NB4 (cell line): Measurements from ENCODE around the gene ZNRF3.
A peak's percentile ranks its signal among the peaks of the same experiment; 100 is the strongest.

ENCODE experiments used
- DNase-seq: peaks from one replicate; pipeline ENCODE4 v3.0.0; 2010; ENCODE audit warnings: low read depth
- H3K4me3 ChIP-seq: one replicate; pipeline ENCODE4 v1.5.1; 2011; ENCODE audit warnings: mild to moderate bottlenecking, low read depth, low read length, moderate library complexity
- CTCF ChIP-seq: IDR thresholded peaks from one replicate; pipeline ENCODE4 v1.5.1; 2012; ENCODE audit warnings: low read depth, low read length
- MAX ChIP-seq: IDR thresholded peaks from 2 replicates; pipeline ENCODE4 v1.6.1; 2011; ENCODE audit warnings: low read depth, low read length
- MYC ChIP-seq: IDR thresholded peaks from 2 replicates; pipeline ENCODE4 v1.6.1; 2011; ENCODE audit warnings: low read depth, low read length
- POLR2A ChIP-seq: IDR thresholded peaks from 2 replicates; pipeline ENCODE4 v1.6.1; 2011; ENCODE audit warnings: mild to moderate bottlenecking; ENCODE audit not compliant: insufficient read length; ENCODE audit errors: extremely low read depth

The ZNRF3 gene

GRCh38 chr22:28953976-28954880 is 70.9 kb downstream of the ZNRF3 start:
- no peak for DNase-seq
- H3K4me3 ChIP-seq: no peak overlapping the region
- no peak for TF ChIP-seq MAX
- TF ChIP-seq CTCF: no peak
- no peak for TF ChIP-seq MYC
- no peak for TF ChIP-seq POLR2A

GRCh38 chr22:28955817-28956216 is 72.4 kb downstream of the ZNRF3 start:
- TF ChIP-seq MAX (no peak), MYC (no peak), POLR2A (no peak), CTCF (no peak)
- H3K4me3 ChIP-seq: no peak overlapping the region
- peak; percentile 98 for DNase-seq

DNA sequence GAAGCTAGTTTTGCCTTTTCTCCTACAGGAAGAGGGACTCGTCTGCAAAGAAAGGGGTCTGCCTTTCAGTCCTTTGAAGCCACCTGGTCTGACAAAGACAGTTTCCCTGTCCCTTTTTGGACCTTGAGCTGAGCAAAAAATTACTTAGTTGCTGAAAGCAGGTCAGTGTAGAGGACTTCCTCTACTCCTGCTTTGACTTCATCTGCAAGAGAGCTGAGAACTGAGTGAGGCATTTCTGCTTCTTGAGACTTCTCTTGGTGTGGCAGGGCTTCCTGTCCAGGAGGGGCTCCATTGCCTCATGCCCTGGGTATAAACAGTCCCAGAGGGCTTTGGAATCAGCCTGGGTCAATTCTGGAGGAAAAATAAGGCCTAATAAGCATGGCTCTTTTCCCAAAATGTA is 73.1 kb downstream of the ZNRF3 start:
- H3K4me3 ChIP-seq: no peak overlapping the region
- TF ChIP-seq MAX (peak; percentile 36), POLR2A (no peak)
- DNase-seq: peak; percentile 73

DNA sequence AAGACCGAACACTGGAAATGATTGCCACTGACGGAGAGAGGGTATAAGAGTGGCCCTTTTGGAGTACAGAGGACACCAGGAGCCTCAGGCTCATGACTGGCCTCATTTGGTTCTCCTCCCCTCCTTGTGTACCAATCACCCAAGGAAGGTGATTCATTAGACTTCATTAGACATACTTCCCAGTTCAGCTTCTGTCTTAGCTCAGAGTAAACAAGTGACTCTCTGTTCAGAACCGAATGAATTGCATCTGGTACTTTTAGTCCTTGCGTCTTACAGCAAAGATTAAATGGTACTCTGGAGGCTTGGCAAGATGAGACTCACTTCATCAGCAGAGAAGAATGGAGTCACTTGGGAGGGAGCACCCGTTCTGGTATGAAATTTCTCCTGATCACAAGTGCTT is 75.2 kb downstream of the ZNRF3 start:
- no peak overlapping the region for H3K4me3 ChIP-seq
- no peak for DNase-seq
- no peak for TF ChIP-seq POLR2A
- no peak for TF ChIP-seq MAX
- no peak for TF ChIP-seq MYC
- no peak for TF ChIP-seq CTCF

DNA sequence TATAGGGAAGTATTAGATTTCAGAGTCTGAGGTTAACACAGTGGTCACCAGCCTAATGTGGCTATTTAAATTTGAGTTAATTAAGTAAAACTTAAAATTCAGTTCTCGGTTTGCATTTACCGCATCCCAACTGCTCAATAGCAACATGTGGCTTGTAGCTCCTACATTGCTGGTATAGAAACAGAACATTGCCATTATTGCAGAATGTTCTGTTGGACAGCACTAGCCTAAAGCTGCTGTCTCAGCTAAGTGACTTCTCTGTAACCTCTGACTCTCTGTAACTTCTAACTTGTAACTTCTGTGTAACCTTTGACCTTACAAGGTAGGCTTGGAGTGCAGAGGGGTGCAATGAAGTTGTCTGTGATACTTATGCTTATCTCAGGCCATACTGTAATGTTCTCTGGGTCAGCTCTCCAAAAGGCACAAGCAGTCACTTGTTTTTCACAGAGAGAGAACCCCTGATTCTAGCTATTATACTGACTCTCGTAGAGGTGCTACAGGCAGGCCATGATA is 78.7 kb downstream of the ZNRF3 start:
- H3K4me3 ChIP-seq: no peak overlapping the region
- TF ChIP-seq CTCF: no peak
- no peak for TF ChIP-seq POLR2A
- TF ChIP-seq MYC: no peak
- TF ChIP-seq MAX: no peak
- peak; percentile 18 for DNase-seq

- H3K4me3 ChIP-seq: no peak overlapping the region
- no peak for DNase-seq
- TF ChIP-seq CTCF (no peak), MYC (no peak), POLR2A (no peak), MAX (no peak)
Measured at GRCh38 chr22:28963362-28963761, 80.0 kb downstream of the ZNRF3 start.
